HG03039 (cell line): ENCODE results near the gene ZNF624.

Source experiments
- ATAC-seq: cut with Tn5 transposase; IDR thresholded peaks from one replicate; pipeline ENCODE4 v1.9.1; 2021; ENCODE audit warnings: mild to moderate bottlenecking, moderate library complexity; ENCODE audit not compliant: unreplicated experiment

The ZNF624 gene

DNA sequence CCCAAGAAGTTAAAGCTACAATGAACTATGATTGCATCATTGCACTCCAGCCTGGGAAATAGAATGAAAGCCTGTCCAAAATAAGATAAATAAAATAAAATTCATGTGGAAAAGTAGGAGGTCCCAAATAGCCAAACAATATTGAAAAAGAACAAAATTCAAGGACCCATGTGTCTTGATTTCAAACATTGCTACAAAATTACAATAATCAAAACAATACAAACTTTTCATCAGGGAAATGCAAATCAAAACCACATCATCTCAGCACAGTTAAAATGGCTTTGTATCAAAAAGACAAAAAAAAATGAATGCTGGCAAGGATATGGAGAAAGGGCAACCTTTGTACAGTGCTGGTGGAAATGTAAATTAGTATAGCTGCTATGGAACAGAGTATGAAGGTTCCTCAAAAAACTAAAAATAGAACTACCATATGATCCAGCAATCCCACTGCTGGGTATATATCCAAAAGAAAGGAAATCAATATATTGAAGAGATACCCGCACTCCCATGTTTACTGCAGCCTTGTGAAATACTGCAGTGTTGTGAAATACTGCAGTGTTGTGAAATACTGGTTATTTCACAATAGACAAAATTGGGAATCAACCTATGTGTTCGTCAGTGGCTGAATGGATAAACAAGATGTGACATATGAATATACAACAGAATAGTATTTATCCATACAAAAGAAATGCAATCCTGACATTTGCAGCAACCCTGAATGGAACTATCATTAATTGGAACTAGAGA lies 60.1 kb downstream of the ZNF624 start:
- no peak for ATAC-seq

DNA sequence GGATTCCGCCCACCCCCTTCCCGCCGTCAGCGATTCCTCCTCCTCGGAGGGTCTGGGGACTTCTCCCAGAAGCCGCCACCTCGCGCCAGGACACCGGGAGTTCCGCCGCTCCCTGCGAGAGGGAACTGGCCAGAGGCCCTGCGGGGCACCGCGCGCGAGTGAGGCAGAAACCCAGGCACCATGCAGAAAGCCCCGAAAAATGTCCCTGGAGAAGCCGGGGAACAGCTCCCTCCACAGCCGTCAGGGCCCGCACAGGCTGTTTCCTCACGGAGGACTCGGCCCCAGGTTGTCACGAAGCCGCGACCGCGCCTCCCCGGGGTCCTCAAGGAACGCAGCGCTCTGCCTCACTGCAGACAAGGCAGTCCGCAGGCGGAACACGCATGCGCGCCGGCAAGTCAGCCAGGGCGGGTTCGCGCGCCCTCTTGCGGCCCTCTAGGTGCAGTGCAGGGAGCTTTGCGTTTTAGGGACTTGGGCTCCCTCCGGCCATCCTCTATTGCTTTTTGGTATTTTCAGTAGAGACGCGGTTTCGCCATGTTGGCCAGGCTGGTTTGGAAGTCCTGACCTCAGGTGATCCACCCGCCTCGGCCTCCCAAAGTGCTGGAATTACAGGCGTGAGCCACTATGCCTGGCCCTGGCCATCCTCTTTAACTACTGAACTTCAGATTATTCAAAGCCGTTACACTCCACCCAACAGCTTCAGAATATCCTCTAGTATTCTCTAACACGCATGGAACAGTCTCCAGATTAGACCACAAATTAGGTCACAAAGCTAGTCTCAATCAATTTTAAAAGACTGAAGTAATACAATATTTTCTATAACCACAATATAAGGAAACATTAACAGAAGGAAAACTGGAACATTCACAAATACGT lies 64.3 kb downstream of the ZNF624 start:
- no peak for ATAC-seq

GRCh38 chr17:16585796-16586195 lies 67.9 kb downstream of the ZNF624 start:
- ATAC-seq: no peak

DNA sequence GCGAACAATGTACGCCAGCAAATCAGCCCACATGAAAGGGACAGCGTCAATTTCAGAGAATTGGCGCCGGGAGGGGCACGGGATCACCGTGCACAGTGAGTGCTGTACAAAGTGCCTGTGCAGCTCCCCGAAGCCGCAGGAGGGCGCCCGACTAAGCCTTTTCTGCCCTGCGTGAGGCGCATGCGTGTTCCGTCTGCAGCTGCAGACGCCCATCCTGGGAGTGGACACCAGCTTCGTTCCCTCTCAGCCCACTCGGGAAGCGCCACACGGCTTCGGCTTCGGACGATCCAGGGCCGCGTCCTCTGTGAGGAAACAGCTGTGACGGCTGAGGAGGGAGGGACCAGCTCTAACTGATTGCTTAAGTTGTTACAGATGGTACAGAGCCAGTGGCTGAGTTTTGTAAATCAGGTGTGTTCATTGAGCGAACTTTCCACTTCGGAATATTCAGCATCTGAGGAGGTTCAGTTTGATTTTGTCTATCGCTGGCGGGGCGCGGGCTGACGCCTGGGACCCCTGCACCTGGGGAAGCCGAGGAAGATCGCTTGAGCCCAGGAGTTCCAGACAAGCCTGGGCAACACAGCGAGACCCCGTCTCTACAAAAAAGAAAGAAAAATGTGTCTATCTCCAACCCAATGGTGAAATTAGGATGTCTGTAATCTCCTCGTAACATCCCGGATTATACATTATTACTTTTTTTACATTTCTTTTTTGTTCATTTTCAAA lies 69.2 kb downstream of the ZNF624 start:
- no peak for ATAC-seq

DNA sequence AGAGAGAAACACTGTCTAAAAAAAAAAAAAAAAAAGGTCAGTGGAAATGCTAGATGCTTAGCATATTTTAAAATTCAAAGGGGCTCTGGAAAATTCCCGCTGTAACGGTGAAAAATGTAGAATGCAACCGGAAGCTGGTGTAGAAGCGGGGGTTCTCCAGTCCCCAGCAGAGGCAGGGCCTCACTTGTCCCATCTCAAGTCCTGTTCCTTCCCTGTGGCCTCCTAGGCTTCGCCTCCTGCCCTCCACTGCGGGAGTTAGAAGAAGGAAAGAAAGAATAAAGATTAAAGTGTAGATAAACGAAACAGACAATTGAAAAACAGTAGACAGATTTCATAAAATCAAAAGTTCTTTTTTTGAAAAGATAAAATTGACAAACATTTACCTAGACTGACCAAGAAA lies 69.9 kb downstream of the ZNF624 start:
- no peak for ATAC-seq

DNA sequence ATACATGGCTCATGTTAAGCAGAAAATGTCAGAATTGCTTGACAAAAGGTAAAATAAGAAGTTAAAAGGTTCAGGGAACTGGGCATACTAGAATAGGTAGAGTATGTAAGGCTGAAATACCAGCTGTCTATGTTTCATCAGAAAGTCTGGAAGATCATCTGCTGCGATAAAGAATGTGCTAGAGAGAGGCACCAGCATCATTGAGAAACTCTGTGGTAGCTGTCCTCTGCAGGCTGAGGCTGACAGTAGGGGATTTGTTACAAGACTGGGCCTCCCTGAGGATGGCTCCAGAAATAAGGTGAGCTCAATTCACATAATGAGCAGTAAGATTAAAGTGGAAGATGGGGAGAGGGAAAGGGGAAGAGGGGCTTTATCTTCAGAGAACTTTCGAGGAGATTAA lies 80.2 kb downstream of the ZNF624 start:
- no peak for ATAC-seq
